NCI-H446 (cell line): Measurements from ENCODE around the gene PROS1.
"Not testable (repeated sequence)": the region's sequence is repeated elsewhere in the genome, so short reads cannot be mapped to it uniquely, and the experiment has no call there.

Source experiments
- DNase-seq, 2 experiments: peaks; one replicate each; lab custom pipeline; 2025; lab: John Stamatoyannopoulos, UW

Gene PROS1

GRCh38 chr3:93877427-93877826, 96.3 kb downstream of the PROS1 start:
- not testable (repeated sequence) for DNase-seq

GRCh38 chr3:93873412-93873811, 100.3 kb downstream of the PROS1 start:
- DNase-seq, result not testable (repeated sequence)

GRCh38 chr3:93867425-93867824, 106.3 kb downstream of the PROS1 start:
- DNase-seq, result no peak

- no peak for DNase-seq
Measured at GRCh38 chr3:93861017-93861416, 112.7 kb downstream of the PROS1 start.

- no peak for DNase-seq
Measured at GRCh38 chr3:93855401-93855800, 118.3 kb downstream of the PROS1 start.

- DNase-seq, result not testable (repeated sequence)
Measured at GRCh38 chr3:93852228-93852627, 121.5 kb downstream of the PROS1 start.

- no peak for DNase-seq
Measured at GRCh38 chr3:93843981-93844380, 129.7 kb downstream of the PROS1 start.

- not testable (repeated sequence) for DNase-seq
Measured at GRCh38 chr3:93839193-93839592, 134.5 kb downstream of the PROS1 start.
